OCI-LY7 (cell line): ENCODE measurements around the gene UBE2L3.

Experiments
- CTCF ChIP-seq: fragments of 200-600 bp; sonication (generic); conservative IDR thresholded peaks from 2 replicates; pipeline ENCODE4 v1.5.1; 2014; ENCODE audit warnings: mild to moderate bottlenecking, antibody characterized with exemption, low read length, moderate library complexity, mixed read lengths
- EZH2phosphoT487 ChIP-seq: fragments of 200-600 bp; sonication (generic); IDR thresholded peaks from 2 replicates; pipeline ENCODE4 v1.6.1; 2018; ENCODE audit warnings: low read depth, borderline replicate concordance, mild to moderate bottlenecking, mixed run types, antibody characterized with exemption, low read length, moderate library complexity, mixed read lengths

DNA sequence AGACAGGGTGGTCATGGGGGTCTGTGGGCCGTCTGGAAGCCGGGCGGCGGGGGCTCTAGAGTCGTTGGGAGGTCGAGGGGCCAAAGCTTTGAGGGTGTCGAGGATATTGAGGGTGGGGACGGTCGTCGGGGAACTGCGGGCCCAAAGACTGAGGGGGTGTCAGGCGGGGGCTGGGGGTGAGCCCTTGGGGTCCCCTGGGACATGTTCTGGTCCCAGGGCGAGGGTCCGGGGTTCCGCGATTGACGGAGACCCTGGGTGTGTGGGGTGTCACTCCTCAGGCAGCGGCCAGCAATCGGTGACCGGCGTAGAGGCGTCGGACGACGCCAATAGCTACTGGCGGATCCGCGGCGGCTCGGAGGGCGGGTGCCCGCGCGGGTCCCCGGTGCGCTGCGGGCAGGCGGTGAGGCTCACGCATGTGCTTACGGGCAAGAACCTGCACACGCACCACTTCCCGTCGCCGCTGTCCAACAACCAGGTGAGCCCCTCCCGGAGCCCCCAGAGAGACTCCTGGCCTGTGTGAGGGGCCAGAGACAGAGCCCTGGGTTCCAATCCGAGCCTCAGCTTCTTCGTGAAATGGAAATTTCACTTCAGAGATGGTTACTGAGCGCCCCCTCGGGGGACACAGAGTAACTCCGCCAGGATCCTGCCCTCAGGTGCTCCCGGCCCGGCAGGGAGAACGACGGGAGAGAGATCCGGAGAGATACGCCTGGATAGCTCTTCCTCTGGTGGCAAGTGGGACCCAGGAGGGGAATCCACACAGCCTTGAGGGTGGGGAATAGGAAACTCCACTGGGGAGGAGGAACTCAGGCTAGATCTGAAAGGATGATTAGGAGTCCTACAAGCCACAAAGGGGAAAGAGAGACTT is 75.3 kb downstream of the UBE2L3 start:
- TF ChIP-seq CTCF (peak; percentile 88), EZH2phosphoT487 (no peak)
